Measurements from ENCODE around the gene SCG3. TPM values are rescaled to one million over a fixed set of nuclear protein-coding genes. Genes with fewer than 3 reads are reported as not detected.

Gene SCG3
- total and polyA plus RNA-seq, 2 donors (not counting 1 experiment from before 2014, with no cell fraction given) = not detected

GRCh38 chr15:51731549-51732267 is 50.4 kb downstream of the SCG3 start:
- CTCF ChIA-PET = interaction anchor here (0.8 to 10.8 kb wide), 5 partner anchors 15 to 82 kb away, joined by 3 to 133 read pairs (median 13); no protein-coding TSS in a partner anchor
- peaks cover 16% of the 10 kb centered on the region for H4K20me1 ChIP-seq (ENCODE audit: control insufficient read depth, insufficient read depth, low read length, poor library complexity, severe bottlenecking)
- peak overlapping the region; percentile 79 for H3K4me2 ChIP-seq (replicated peaks; ENCODE audit: low read depth, low read length, poor library complexity, severe bottlenecking)
- peak overlapping the region; percentile 62 for H3K9ac ChIP-seq (ENCODE audit: low read length)
- H3K27me3 Mint-ChIP-seq = no peaks in the 10 kb centered on the region
- H3K27me3 ChIP-seq (replicated peaks in 1 of 4; ENCODE audit: control extremely low read depth in 1 of 4, control insufficient read depth in 3 of 4, insufficient read depth in 4 of 4, low read length in 3 of 4) = no peaks in the 10 kb centered on the region
- DNase-seq (peak; percentile 91), ATAC-seq (ENCODE audit: low read depth) (peak; percentile 72)
- peak overlapping the region; percentile 88 for H3K4me3 Mint-ChIP-seq
- peaks cover 3 to 19% of the 10 kb centered on the region in 2 experiments for H3K36me3 ChIP-seq (replicated peaks in 1 of 2; ENCODE audit: control extremely low read depth in 1 of 2, control insufficient read depth in 1 of 2, extremely low read depth in 1 of 2, insufficient read depth in 2 of 2, low read length in 1 of 2)
- H3K9me3 Mint-ChIP-seq (ENCODE audit: insufficient read depth) = no peaks in the 10 kb centered on the region
- H3K4me1 ChIP-seq (ENCODE audit: control insufficient read depth in 2 of 2, insufficient read depth in 2 of 2, low read length in 2 of 2) = peaks cover 93 to 100% of the 10 kb centered on the region in 2 donors
- peak overlapping the region; percentile 85 to 92 for H3K27ac ChIP-seq (ENCODE audit: low read length in 2 of 2)
- H3K27ac Mint-ChIP-seq = peak overlapping the region; percentile 94
- peaks cover 94% of the 10 kb centered on the region for H3K4me1 Mint-ChIP-seq
- POLR2A ChIA-PET = interaction anchor here (0.6 to 1.3 kb wide), 2 partner anchors 12 to 50 kb away, joined by 4 to 7 read pairs; no protein-coding TSS in a partner anchor
- H3K4me3 ChIP-seq (ENCODE audit: control extremely low read depth in 1 of 5, extremely low read depth in 1 of 5, insufficient read depth in 1 of 5, low read depth in 2 of 5, low read length in 4 of 5) = peak overlapping the region; percentile 24 to 76 (median 53)
- H2AFZ ChIP-seq (ENCODE audit: insufficient read depth, low read depth, low read length, poor library complexity, severe bottlenecking) = peak overlapping the region; percentile 4
- TF ChIP-seq EZH2 (IDR thresholded peaks at IDR 0.05; ENCODE audit: borderline replicate concordance, insufficient read depth, low read depth, low read length, poor library complexity, severe bottlenecking) (no peak), CTCF (IDR thresholded peaks at IDR 0.05) (no peak)
- intact Hi-C loops (cut with micrococcal nuclease) = loop anchor here (1.0 to 10.0 kb wide), 4 partner anchors 20 to 943 kb away; partner anchors contain the start of genes ATOSA and TMOD2
- WGBS (ENCODE audit: insufficient coverage) = 25% methylated on average over 3 of the region's 5 CpGs
- no peaks in the 10 kb centered on the region for H3K9me3 ChIP-seq (ENCODE audit: control extremely low read depth in 1 of 3, control insufficient read depth in 2 of 3, insufficient read depth in 1 of 3, low read length in 2 of 3)
- peaks cover 97% of the 10 kb centered on the region for H3K79me2 ChIP-seq (ENCODE audit: control insufficient read depth, insufficient read depth, low read length)

GRCh38 chr15:51732646-51733045 is 51.3 kb downstream of the SCG3 start:
- Histone ChIP-seq H3K4me1 (ENCODE audit: control insufficient read depth in 2 of 2, insufficient read depth in 2 of 2, low read length in 2 of 2) (peaks cover 83 to 92% of the 10 kb centered on the region in 2 donors), H3K9ac (ENCODE audit: low read length) (peak overlapping the region; percentile 62), H3K4me2 (replicated peaks; ENCODE audit: low read depth, low read length, poor library complexity, severe bottlenecking) (peak overlapping the region; percentile 79), H3K27ac (ENCODE audit: low read length in 2 of 2) (peak overlapping the region; percentile 85 to 92), H3K27me3 (replicated peaks in 1 of 4; ENCODE audit: control extremely low read depth in 1 of 4, control insufficient read depth in 3 of 4, insufficient read depth in 4 of 4, low read length in 3 of 4) (no peaks in the 10 kb centered on the region), H2AFZ (ENCODE audit: insufficient read depth, low read depth, low read length, poor library complexity, severe bottlenecking) (no peak overlapping the region), H3K36me3 (replicated peaks in 1 of 2; ENCODE audit: control extremely low read depth in 1 of 2, control insufficient read depth in 1 of 2, extremely low read depth in 1 of 2, insufficient read depth in 2 of 2, low read length in 1 of 2) (peaks cover 0 to 19% of the 10 kb centered on the region in 2 experiments), H3K79me2 (ENCODE audit: control insufficient read depth, insufficient read depth, low read length) (peaks cover 89% of the 10 kb centered on the region), H4K20me1 (ENCODE audit: control insufficient read depth, insufficient read depth, low read length, poor library complexity, severe bottlenecking) (peaks cover 6% of the 10 kb centered on the region), H3K9me3 (ENCODE audit: control extremely low read depth in 1 of 3, control insufficient read depth in 2 of 3, insufficient read depth in 1 of 3, low read length in 2 of 3) (no peaks in the 10 kb centered on the region), H3K4me3 (ENCODE audit: control extremely low read depth in 1 of 5, extremely low read depth in 1 of 5, insufficient read depth in 1 of 5, low read depth in 2 of 5, low read length in 4 of 5) (peak overlapping the region in 2 of 5 experiments; percentile 73 to 76)
- 21% methylated on average over 2 of the region's 2 CpGs for WGBS (ENCODE audit: insufficient coverage)
- H3K27ac Mint-ChIP-seq = peak overlapping the region; percentile 94
- CTCF ChIA-PET = interaction anchor here (1.5 to 10.8 kb wide), 5 partner anchors 15 to 83 kb away, joined by 4 to 133 read pairs (median 13); no protein-coding TSS in a partner anchor
- no peaks in the 10 kb centered on the region for H3K9me3 Mint-ChIP-seq (ENCODE audit: insufficient read depth)
- no peaks in the 10 kb centered on the region for H3K27me3 Mint-ChIP-seq
- H3K4me3 Mint-ChIP-seq = peak overlapping the region; percentile 88
- no peak for DNase-seq
- no peak for ATAC-seq (ENCODE audit: low read depth)
- POLR2A ChIA-PET = interaction anchor here (1.3 kb wide), 1 partner anchor 13 kb away, joined by 4 read pairs; no protein-coding TSS in a partner anchor
- peaks cover 86% of the 10 kb centered on the region for H3K4me1 Mint-ChIP-seq
- intact Hi-C loops (cut with micrococcal nuclease) = loop anchor here (1.0 to 10.0 kb wide), 3 partner anchors 19 to 942 kb away; partner anchors contain the start of genes ATOSA and TMOD2
- TF ChIP-seq EZH2 (IDR thresholded peaks at IDR 0.05; ENCODE audit: borderline replicate concordance, insufficient read depth, low read depth, low read length, poor library complexity, severe bottlenecking) (no peak), CTCF (IDR thresholded peaks at IDR 0.05) (no peak)
